GM23248 (cell line): ENCODE results near the gene PIK3C3. TPM values are rescaled to one million over a fixed set of nuclear protein-coding genes. Genes with fewer than 3 reads are reported as not detected.
A peak's percentile ranks its signal among the peaks of the same experiment; 100 is the strongest.

Experiments used
- DNase-seq: peaks from one replicate; pipeline ENCODE4 v3.0.0-alpha.2; 2015
- H2AFZ ChIP-seq: fragments of 200-600 bp; sonication (generic); 2 replicates; pipeline ENCODE4 v1.6.1; 2016; ENCODE audit warnings: antibody characterized with exemption
- H3F3A ChIP-seq: fragments of 200-600 bp; sonication (generic); 2 replicates; pipeline ENCODE4 v1.6.1; 2016; ENCODE audit warnings: mild to moderate bottlenecking, antibody characterized with exemption, mixed run types; ENCODE audit not compliant: insufficient read depth
- H3K27ac ChIP-seq: fragments of 200-600 bp; sonication (generic); 2 replicates; pipeline ENCODE4 v1.5.1; 2016; ENCODE audit warnings: mild to moderate bottlenecking
- H3K27me3 ChIP-seq: fragments of 200-600 bp; sonication (generic); replicated peaks from 2 replicates; pipeline ENCODE4 v1.6.1; 2016; ENCODE audit warnings: mild to moderate bottlenecking; ENCODE audit not compliant: insufficient read depth
- H3K36me3 ChIP-seq: fragments of 200-600 bp; sonication (generic); 2 replicates; pipeline ENCODE4 v1.6.1; 2016; ENCODE audit warnings: low read depth, mild to moderate bottlenecking
- H3K4me1 ChIP-seq: fragments of 200-600 bp; sonication (generic); 2 replicates; pipeline ENCODE4 v1.6.1; 2016; ENCODE audit warnings: mild to moderate bottlenecking; ENCODE audit not compliant: insufficient read depth
- H3K4me2 ChIP-seq: fragments of 200-600 bp; sonication (generic); one replicate; pipeline ENCODE4 v1.6.1; 2016; ENCODE audit warnings: mild to moderate bottlenecking; ENCODE audit not compliant: unreplicated experiment
- H3K4me3 ChIP-seq: fragments of 200-600 bp; sonication (generic); 2 replicates; pipeline ENCODE4 v1.5.1; 2016; ENCODE audit warnings: mild to moderate bottlenecking
- H3K79me2 ChIP-seq: fragments of 200-600 bp; sonication (generic); 2 replicates; pipeline ENCODE4 v1.6.1; 2016; ENCODE audit warnings: mild to moderate bottlenecking; ENCODE audit not compliant: insufficient read depth
- H3K9ac ChIP-seq: fragments of 200-600 bp; sonication (generic); 2 replicates; pipeline ENCODE4 v1.6.1; 2016; ENCODE audit warnings: mild to moderate bottlenecking
- H3K9me2 ChIP-seq: fragments of 200-600 bp; sonication (generic); 2 replicates; pipeline ENCODE4 v1.6.1; 2016; ENCODE audit warnings: mixed run types, mild to moderate bottlenecking, moderate library complexity; ENCODE audit not compliant: insufficient read depth
- H3K9me3 ChIP-seq: fragments of 200-600 bp; sonication (generic); one replicate; pipeline ENCODE4 v1.6.1; 2017; ENCODE audit warnings: low read depth
- H4K20me1 ChIP-seq: fragments of 200-600 bp; sonication (generic); 2 replicates; pipeline ENCODE4 v1.6.0; 2016; ENCODE audit not compliant: insufficient read depth
- EZH2 ChIP-seq: fragments of 200-600 bp; sonication (generic); IDR thresholded peaks from 2 replicates; pipeline ENCODE4 v1.6.1; 2018; ENCODE audit warnings: antibody characterized with exemption, mild to moderate bottlenecking; ENCODE audit not compliant: insufficient read depth, poor library complexity, severe bottlenecking
- EZH2phosphoT487 ChIP-seq: fragments of 200-600 bp; sonication (generic); IDR thresholded peaks from 2 replicates; pipeline ENCODE4 v1.6.1; 2018; ENCODE audit warnings: antibody characterized with exemption, moderate library complexity, mild to moderate bottlenecking, low read depth; ENCODE audit not compliant: insufficient read depth
- WGBS, 2 experiments: methylation state at CpG; one replicate each; pipeline ENCODE4 v1.1.6; 2015 to 2017; ENCODE audit warnings: low lambda C conversion rate in 2 of 2, low coverage in 1 of 2; ENCODE audit errors: missing lambda C conversion rate in 2 of 2; 5-methylcytosine and 5-hydroxymethylcytosine counted together
- in situ Hi-C: fragments of 300-500 bp; cut with MboI; formaldehyde crosslinking; loops from 2 replicates; pipeline ENCODE4 v1.15.0; 2020
- polyA plus RNA-seq: library from polyadenylated mRNA; unstranded; fragments of >200 nt; fragmentation: Nextera tagmentation; extraction: Ambion mirVana; gene quantifications from 2 replicates; pipeline ENCODE4 v1.2.1, GENCODE V29; 2016
- total RNA-seq: library from RNA; depleted of rRNA; stranded (reverse); fragments of >200 nt; shearing (Covaris generic); gene quantifications from 2 replicates; pipeline ENCODE4 v1.2.3, GENCODE V29; 2014

The PIK3C3 gene
- total and polyA plus RNA-seq, 2 experiments from 2014 or later: 45.0 to 50.3 TPM

DNA sequence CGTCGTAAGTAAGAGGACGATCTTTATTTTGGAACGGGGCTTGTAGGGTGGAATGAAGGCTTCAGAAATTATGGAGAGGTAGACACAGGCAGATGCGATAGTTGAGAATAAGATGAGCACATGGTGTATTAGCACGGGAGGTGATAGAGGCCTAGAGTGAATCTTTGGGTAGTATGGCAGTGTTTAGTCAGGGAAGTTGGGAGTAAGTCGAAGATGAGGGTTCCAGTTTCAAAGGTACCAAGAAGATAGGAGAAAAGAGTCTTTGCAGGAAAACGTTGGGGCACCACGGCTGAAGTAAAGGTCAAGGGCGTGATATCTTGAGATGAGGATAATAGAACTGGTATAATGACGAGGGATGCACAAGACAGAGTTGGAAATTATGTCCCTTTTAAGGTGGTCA lies 654 bp downstream of the PIK3C3 start:
- in situ Hi-C loops: no loop called here
- Histone ChIP-seq H3F3A (peaks cover 8% of the 10 kb centered on the region), H2AFZ (peak overlapping the region; percentile 97), H3K9me2 (no peaks in the 10 kb centered on the region), H3K9ac (peak overlapping the region; percentile 95), H4K20me1 (peaks cover 9% of the 10 kb centered on the region; the same call in 1 of the 2 replicates), H3K4me1 (peaks cover 22% of the 10 kb centered on the region), H3K79me2 (peaks cover 57% of the 10 kb centered on the region), H3K4me3 (peak overlapping the region; percentile 85), H3K4me2 (peak overlapping the region; percentile 96), H3K27me3 (no peaks in the 10 kb centered on the region), H3K27ac (peak overlapping the region; percentile 85), H3K36me3 (peaks cover 33% of the 10 kb centered on the region), H3K9me3 (no peaks in the 10 kb centered on the region)
- TF ChIP-seq EZH2: no peak
- no peak for TF ChIP-seq EZH2phosphoT487
- peak; percentile 46 for DNase-seq
- 0 to 1% methylated on average over 11 of the region's 11 CpGs for WGBS, 2 experiments

DNA sequence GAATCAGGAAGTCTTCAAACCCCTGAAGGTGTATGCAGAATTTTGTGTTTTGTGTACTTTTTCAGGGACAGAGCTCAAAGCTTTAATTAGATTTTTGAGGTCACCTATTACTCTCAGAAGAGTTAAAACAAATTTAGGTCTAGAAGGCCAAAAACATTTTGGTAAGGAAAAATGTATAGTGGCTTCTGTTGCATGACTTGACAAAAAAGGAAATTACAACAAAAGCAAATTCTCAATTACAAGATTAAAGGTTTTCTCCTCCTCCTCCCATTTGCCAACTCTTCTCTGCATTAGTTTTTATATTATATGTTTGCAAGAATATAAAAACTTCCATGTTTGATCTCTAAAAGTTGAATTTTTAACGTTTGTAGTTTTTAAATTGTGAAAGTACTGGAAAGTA lies 4.0 kb downstream of the PIK3C3 start:
- Histone ChIP-seq H3K4me1 (peaks cover 14% of the 10 kb centered on the region; the same call in 1 of the 2 replicates), H3K27me3 (no peaks in the 10 kb centered on the region), H4K20me1 (peaks cover 9% of the 10 kb centered on the region; the same call in 1 of the 2 replicates), H3K9ac (no peak overlapping the region), H3K4me2 (no peak overlapping the region), H3K9me3 (no peaks in the 10 kb centered on the region), H3F3A (no peaks in the 10 kb centered on the region), H3K79me2 (peaks cover 90% of the 10 kb centered on the region), H3K36me3 (peaks cover 57% of the 10 kb centered on the region), H3K27ac (no peak overlapping the region), H3K4me3 (no peak overlapping the region), H2AFZ (no peak overlapping the region), H3K9me2 (no peaks in the 10 kb centered on the region)
- in situ Hi-C loops: no loop called here
- DNase-seq: no peak
- WGBS, 2 experiments: 87 to 92% methylated on average over 1 of the region's 1 CpG
- TF ChIP-seq EZH2: no peak
- TF ChIP-seq EZH2phosphoT487: no peak

DNA sequence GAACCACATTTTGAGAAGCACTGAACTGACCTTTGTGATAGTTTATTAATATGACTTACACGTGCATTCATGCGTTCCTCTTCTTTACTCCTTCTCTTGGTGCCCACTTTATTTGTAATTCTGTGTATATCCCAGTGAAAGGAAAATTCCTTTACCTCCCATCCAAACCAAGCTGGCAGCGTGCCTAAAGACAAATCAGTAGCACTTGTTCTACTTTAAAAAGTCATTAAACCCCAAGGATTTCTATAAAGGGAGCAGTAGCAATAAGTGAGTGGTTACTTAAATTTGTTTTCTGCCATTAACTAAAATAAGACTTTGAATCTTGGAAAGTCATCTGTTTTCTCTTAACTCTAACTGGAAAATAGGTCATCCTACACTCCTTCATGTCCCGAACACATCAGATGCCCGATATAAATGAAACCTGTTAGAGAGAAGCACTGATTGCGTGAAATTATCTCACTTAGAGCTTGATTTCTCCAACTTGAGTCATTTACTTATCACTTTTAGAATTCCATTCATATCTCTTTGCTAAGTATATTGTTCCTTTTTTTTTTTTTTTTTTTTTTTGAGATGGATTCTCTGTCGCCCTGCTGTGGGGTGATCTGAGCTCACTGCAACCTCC lies 10.7 kb downstream of the PIK3C3 start:
- in situ Hi-C loops: no loop called here
- no peak overlapping the region for H3K4me3 ChIP-seq
- no peak overlapping the region for H3K9ac ChIP-seq
- H3K79me2 ChIP-seq: peaks cover 98% of the 10 kb centered on the region
- 0 out of 2 replicates have a peak, but pooled peaks cover 4% of the 10 kb centered on the region for H4K20me1 ChIP-seq
- TF ChIP-seq EZH2phosphoT487 (no peak), EZH2 (no peak)
- no peaks in the 10 kb centered on the region for H3K4me1 ChIP-seq
- WGBS, 2 experiments: 65 to 68% methylated on average over 7 of the region's 7 CpGs
- peaks cover 68% of the 10 kb centered on the region for H3K36me3 ChIP-seq
- no peaks in the 10 kb centered on the region for H3F3A ChIP-seq
- H3K4me2 ChIP-seq: no peak overlapping the region
- H2AFZ ChIP-seq: no peak overlapping the region
- no peaks in the 10 kb centered on the region for H3K27me3 ChIP-seq
- H3K9me3 ChIP-seq: no peaks in the 10 kb centered on the region
- DNase-seq: no peak
- H3K9me2 ChIP-seq: no peaks in the 10 kb centered on the region
- H3K27ac ChIP-seq: no peak overlapping the region

DNA sequence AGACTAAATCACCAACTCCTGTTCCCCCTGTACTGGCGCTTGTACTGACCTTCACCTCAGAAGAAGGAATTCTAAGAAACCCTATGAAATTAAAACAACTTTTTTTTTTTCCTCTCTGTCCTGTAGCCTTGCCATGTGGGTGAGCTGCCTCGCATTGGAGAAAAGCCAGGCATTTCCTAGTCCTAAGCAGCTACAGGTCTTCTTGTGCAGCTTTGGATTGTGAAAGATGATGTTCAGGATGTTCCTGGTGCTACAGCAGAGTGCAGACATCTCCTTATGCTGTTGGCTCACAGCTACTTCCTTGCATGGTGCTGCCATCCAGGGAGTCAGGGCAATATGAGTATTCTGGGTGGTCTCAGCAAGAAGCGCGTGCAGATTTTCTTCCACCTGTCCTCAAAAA lies 11.9 kb downstream of the PIK3C3 start:
- Histone ChIP-seq H4K20me1 (0 out of 2 replicates have a peak, but pooled peaks cover 4% of the 10 kb centered on the region), H3K27ac (no peak overlapping the region), H3K36me3 (peaks cover 70% of the 10 kb centered on the region), H3F3A (peaks cover 2% of the 10 kb centered on the region; the same call in 1 of the 2 replicates), H3K9me2 (no peaks in the 10 kb centered on the region), H3K9me3 (no peaks in the 10 kb centered on the region), H2AFZ (no peak overlapping the region), H3K79me2 (peaks cover 97% of the 10 kb centered on the region), H3K4me3 (no peak overlapping the region), H3K4me2 (no peak overlapping the region), H3K9ac (no peak overlapping the region), H3K27me3 (no peaks in the 10 kb centered on the region), H3K4me1 (no peaks in the 10 kb centered on the region)
- WGBS, 2 experiments: 98 to 100% methylated on average over 4 of the region's 4 CpGs
- TF ChIP-seq EZH2phosphoT487 (no peak), EZH2 (no peak)
- DNase-seq: no peak
- in situ Hi-C loops: no loop called here
